Peyer's patch (tissue), 4 donors: ENCODE results near the gene QPCT. TPM values are rescaled to one million over a fixed set of nuclear protein-coding genes. Genes with fewer than 3 reads are reported as not detected.

Experiments
- DNase-seq, 3 donors: peaks; one replicate each; pipeline ENCODE4 v3.0.0-alpha.2; 2017 to 2019
- H3K27ac ChIP-seq, 4 donors: fragments of 200-600 bp; sonication (generic); one replicate each; pipeline ENCODE4 v1.5.1; 2016 to 2019
- H3K27me3 ChIP-seq, 2 donors: fragments of 200-600 bp; sonication (generic); one replicate each; pipeline ENCODE4 v1.5.1; 2019
- H3K36me3 ChIP-seq, 3 donors: fragments of 200-600 bp; sonication (generic); one replicate each; pipeline ENCODE4 v1.5.1; 2016 to 2019
- H3K4me1 ChIP-seq, 4 donors: fragments of 200-600 bp; sonication (generic); one replicate each; pipeline ENCODE4 v1.5.1; 2016 to 2019
- H3K4me3 ChIP-seq, 4 donors: fragments of 200-600 bp; sonication (generic); 1 replicate in 3 of 4; 2 replicates in 1 of 4; pipeline ENCODE4 v1.5.1; 2016 to 2019; ENCODE audit warnings: mild to moderate bottlenecking in 1 of 4
- H3K9me3 ChIP-seq, 4 donors: fragments of 200-600 bp; sonication (generic); one replicate each; pipeline ENCODE4 v1.5.1; 2016 to 2019; ENCODE audit warnings: mild to moderate bottlenecking in 1 of 4
- CTCF ChIP-seq, 6 experiments: fragments of 450-650 bp in 4 of 6; fragments of 200-600 bp in 2 of 6; sonication (generic) in 1 of 6; IDR thresholded peaks; one replicate each; pipeline ENCODE4 v1.5.1; 2017 to 2019; ENCODE audit warnings: antibody characterized with exemption in 6 of 6, mild to moderate bottlenecking in 3 of 6, moderate library complexity in 1 of 6
- POLR2A ChIP-seq, 2 donors: fragments of 450-650 bp; IDR thresholded peaks; one replicate each; pipeline ENCODE4 v1.5.1; 2017; ENCODE audit warnings: antibody characterized with exemption in 2 of 2, mild to moderate bottlenecking in 2 of 2, moderate library complexity in 2 of 2
- total RNA-seq, 4 donors: library from RNA; depleted of rRNA; stranded (reverse); fragments of >200 nt; gene quantifications; one replicate each; pipeline ENCODE4 v1.1.0, GENCODE V29; 2016

QPCT gene
- total RNA-seq, 4 donors from 2014 or later = 0.66 to 1.6 (median 0.88) TPM; not detected in 1

GRCh38 chr2:37355735-37356134, 11.3 kb downstream of the QPCT start:
- no peaks in the 10 kb centered on the region for H3K36me3 ChIP-seq
- TF ChIP-seq POLR2A (IDR thresholded peaks at IDR 0.05) (no peak), CTCF (IDR thresholded peaks at IDR 0.05) (no peak)
- DNase-seq = no peak
- H3K27ac ChIP-seq = no peak overlapping the region
- H3K9me3 ChIP-seq = no peaks in the 10 kb centered on the region
- no peaks in the 10 kb centered on the region for H3K27me3 ChIP-seq
- no peak overlapping the region for H3K4me3 ChIP-seq
- H3K4me1 ChIP-seq = no peaks in the 10 kb centered on the region

- Histone ChIP-seq H3K36me3 (no peaks in the 10 kb centered on the region), H3K9me3 (no peaks in the 10 kb centered on the region), H3K27me3 (no peaks in the 10 kb centered on the region), H3K4me1 (no peaks in the 10 kb centered on the region), H3K27ac (no peak overlapping the region), H3K4me3 (no peak overlapping the region)
- TF ChIP-seq CTCF (IDR thresholded peaks at IDR 0.05) (no peak), POLR2A (IDR thresholded peaks at IDR 0.05) (no peak)
- no peak for DNase-seq
These were observed 11.9 kb downstream of the QPCT start for GRCh38 chr2:37356299-37356698.

GRCh38 chr2:37357069-37357468, 12.6 kb downstream of the QPCT start:
- H3K36me3 ChIP-seq = no peaks in the 10 kb centered on the region
- H3K4me1 ChIP-seq = no peaks in the 10 kb centered on the region
- no peak for TF ChIP-seq CTCF (IDR thresholded peaks at IDR 0.05)
- no peak for TF ChIP-seq POLR2A (IDR thresholded peaks at IDR 0.05)
- no peaks in the 10 kb centered on the region for H3K27me3 ChIP-seq
- no peak overlapping the region for H3K27ac ChIP-seq
- DNase-seq = no peak
- H3K9me3 ChIP-seq = no peaks in the 10 kb centered on the region
- no peak overlapping the region for H3K4me3 ChIP-seq

GRCh38 chr2:37357530-37357929, 13.1 kb downstream of the QPCT start:
- Histone ChIP-seq H3K4me1 (no peaks in the 10 kb centered on the region), H3K9me3 (no peaks in the 10 kb centered on the region), H3K27ac (no peak overlapping the region), H3K27me3 (no peaks in the 10 kb centered on the region), H3K36me3 (no peaks in the 10 kb centered on the region), H3K4me3 (no peak overlapping the region)
- no peak for TF ChIP-seq CTCF (IDR thresholded peaks at IDR 0.05)
- TF ChIP-seq POLR2A (IDR thresholded peaks at IDR 0.05) = no peak
- DNase-seq = no peak

- DNase-seq = no peak
- TF ChIP-seq CTCF (IDR thresholded peaks at IDR 0.05) (no peak), POLR2A (IDR thresholded peaks at IDR 0.05) (no peak)
- Histone ChIP-seq H3K9me3 (no peaks in the 10 kb centered on the region), H3K27ac (no peak overlapping the region), H3K36me3 (no peaks in the 10 kb centered on the region), H3K4me3 (no peak overlapping the region), H3K4me1 (no peaks in the 10 kb centered on the region), H3K27me3 (no peaks in the 10 kb centered on the region)
These were observed 14.0 kb downstream of the QPCT start for GRCh38 chr2:37358466-37358865.

- Histone ChIP-seq H3K27me3 (no peaks in the 10 kb centered on the region), H3K4me3 (no peak overlapping the region), H3K36me3 (no peaks in the 10 kb centered on the region), H3K4me1 (no peaks in the 10 kb centered on the region), H3K9me3 (no peaks in the 10 kb centered on the region), H3K27ac (no peak overlapping the region)
- TF ChIP-seq POLR2A (IDR thresholded peaks at IDR 0.05) = no peak
- TF ChIP-seq CTCF (IDR thresholded peaks at IDR 0.05) = no peak
- no peak for DNase-seq
These were observed 16.9 kb downstream of the QPCT start for GRCh38 chr2:37361216-37361815.
